B cell (primary cell): ENCODE measurements around the gene RAD51B. TPM values are rescaled to one million over a fixed set of nuclear protein-coding genes. Genes with fewer than 3 reads are reported as not detected.

Source experiments
- ATAC-seq: fragments of 200-7000 bp; cut with Tn5 transposase; one replicate; pipeline ENCODE4 v1.10.0; 2021; ENCODE audit warnings: low read depth, mild to moderate bottlenecking, moderate number of reproducible peaks, moderate library complexity
- CTCF ChIA-PET: fragments of 350-600 bp; sonication (Branson Sonifier 250); formaldehyde crosslinking; loops from one replicate; lab custom pipeline; 2021; ENCODE audit warnings: antibody characterized with exemption, inconsistent platforms; lab: Charles Lee
- POLR2A ChIA-PET: fragments of 350-600 bp; sonication (Branson Sonifier 250); formaldehyde crosslinking; loops from one replicate; lab custom pipeline; 2021; ENCODE audit warnings: antibody characterized with exemption; lab: Charles Lee
- DNase-seq: peaks from one replicate; pipeline ENCODE4 v3.0.0; 2013
- H2AFZ ChIP-seq: 2 replicates; pipeline ENCODE4 v1.6.1; 2012; ENCODE audit warnings: mild to moderate bottlenecking, low read depth, low read length; ENCODE audit not compliant: insufficient read depth, poor library complexity, severe bottlenecking
- H3K27ac ChIP-seq, 2 donors: 1 replicate in 1 of 2; 2 replicates in 1 of 2; pipeline ENCODE4 v1.5.1; 2012 to 2013; ENCODE audit warnings: low read length in 2 of 2, mild to moderate bottlenecking in 2 of 2, moderate library complexity in 1 of 2
- H3K27me3 ChIP-seq, 4 experiments: fragments of 200-600 bp in 1 of 4; sonication (generic) in 1 of 4; replicated peaks in 1 of 4; 1 replicate in 2 of 4; 2 replicates in 2 of 4; pipeline versions ENCODE4 v1.6.1 to v1.7.0; 2013 to 2016; ENCODE audit warnings: low read length in 3 of 4, mild to moderate bottlenecking in 2 of 4, mixed read lengths in 1 of 4, moderate library complexity in 1 of 4; ENCODE audit not compliant: insufficient read depth in 4 of 4, control insufficient read depth in 3 of 4; ENCODE audit errors: control extremely low read depth in 1 of 4
- H3K36me3 ChIP-seq, 2 experiments: replicated peaks in 1 of 2; 1 replicate in 1 of 2; 2 replicates in 1 of 2; pipeline versions ENCODE4 v1.6.1 to v1.7.1; 2013; ENCODE audit warnings: low read length in 1 of 2; ENCODE audit not compliant: insufficient read depth in 2 of 2, control insufficient read depth in 1 of 2; ENCODE audit errors: control extremely low read depth in 1 of 2, extremely low read depth in 1 of 2
- H3K4me1 ChIP-seq, 2 donors: fragments of 200-600 bp in 1 of 2; sonication (generic) in 1 of 2; 1 replicate in 1 of 2; 2 replicates in 1 of 2; pipeline versions ENCODE4 v1.5.1 to v1.6.1; 2013 to 2017; ENCODE audit warnings: low read length in 2 of 2; ENCODE audit not compliant: control insufficient read depth in 2 of 2, insufficient read depth in 2 of 2
- H3K4me2 ChIP-seq: replicated peaks from 2 replicates; pipeline ENCODE3; 2012; ENCODE audit warnings: mild to moderate bottlenecking, low read depth, low read length; ENCODE audit not compliant: poor library complexity, severe bottlenecking
- H3K4me3 ChIP-seq, 5 experiments: fragments of 200-600 bp in 1 of 5; sonication (generic) in 1 of 5; 1 replicate in 3 of 5; 2 replicates in 2 of 5; pipeline versions ENCODE4 v1.5.1 to v1.7.0; 2011 to 2016; ENCODE audit warnings: low read length in 4 of 5, mild to moderate bottlenecking in 4 of 5, low read depth in 2 of 5, control low read depth in 1 of 5, moderate library complexity in 1 of 5; ENCODE audit not compliant: insufficient read depth in 1 of 5; ENCODE audit errors: control extremely low read depth in 1 of 5, extremely low read depth in 1 of 5
- H3K79me2 ChIP-seq: fragments of 200-600 bp; sonication (generic); one replicate; pipeline ENCODE4 v1.6.0; 2016; ENCODE audit warnings: low read length; ENCODE audit not compliant: control insufficient read depth, insufficient read depth
- H3K9ac ChIP-seq: fragments of 200-600 bp; sonication (generic); 2 replicates; pipeline ENCODE4 v1.6.1; 2017; ENCODE audit warnings: mild to moderate bottlenecking, low read length, moderate library complexity
- H3K9me3 ChIP-seq, 3 donors: one replicate each; pipeline versions ENCODE4 v1.6.1 to v1.7.1; 2013; ENCODE audit warnings: low read length in 2 of 3; ENCODE audit not compliant: control insufficient read depth in 2 of 3, insufficient read depth in 1 of 3; ENCODE audit errors: control extremely low read depth in 1 of 3
- H4K20me1 ChIP-seq: 2 replicates; pipeline ENCODE4 v1.6.0; 2012; ENCODE audit warnings: mild to moderate bottlenecking, low read length; ENCODE audit not compliant: insufficient read depth, control insufficient read depth, poor library complexity, severe bottlenecking
- H3K27ac Mint-ChIP-seq: one replicate; pipeline ENCODE4 v1.8.0; 2021; ENCODE audit warnings: mixed read lengths
- H3K27me3 Mint-ChIP-seq: one replicate; pipeline ENCODE4 v1.8.0; 2021; ENCODE audit warnings: mixed read lengths
- H3K4me1 Mint-ChIP-seq: one replicate; pipeline ENCODE4 v1.8.0; 2021; ENCODE audit warnings: mixed read lengths
- H3K4me3 Mint-ChIP-seq: one replicate; pipeline ENCODE4 v1.8.0; 2021; ENCODE audit warnings: mixed read lengths
- H3K9me3 Mint-ChIP-seq: one replicate; pipeline ENCODE4 v1.8.0; 2022; ENCODE audit warnings: mixed read lengths; ENCODE audit not compliant: insufficient read depth
- CTCF ChIP-seq: fragments of 200-600 bp; IDR thresholded peaks from one replicate; pipeline ENCODE4 v1.8.0; 2022; ENCODE audit warnings: antibody characterized with exemption, mild to moderate bottlenecking
- EZH2 ChIP-seq: IDR thresholded peaks from 2 replicates; pipeline ENCODE4 v1.6.1; 2012; ENCODE audit warnings: borderline replicate concordance, low read depth, mild to moderate bottlenecking, moderate library complexity, low read length; ENCODE audit not compliant: insufficient read depth, poor library complexity, severe bottlenecking
- WGBS: methylation state at CpG from one replicate; pipeline ENCODE4 v1.1.5; 2013; ENCODE audit warnings: missing lambda C conversion rate; ENCODE audit not compliant: insufficient coverage; 5-methylcytosine and 5-hydroxymethylcytosine counted together
- intact Hi-C: fragments of 100-400 bp; cut with micrococcal nuclease; formaldehyde crosslinking; loops from one replicate; pipeline ENCODE4 v1.10.0; 2022
- polyA plus RNA-seq: library from polyadenylated mRNA; depleted of rRNA; stranded (reverse); fragments of >200 nt; gene quantifications from 2 replicates; pipeline ENCODE4 v1.2.3, GENCODE V29; 2012
- total RNA-seq, 2 donors: library from RNA; stranded (reverse); fragments of 120-200 nt in 1 of 2; gene quantifications; 1 replicate in 1 of 2; 2 replicates in 1 of 2; pipeline versions ENCODE4 v1.2.3 to v1.2.4, GENCODE V29; 2013 to 2022

Gene RAD51B
- total and polyA plus RNA-seq, 2 donors (not counting 1 experiment from before 2014, with no cell fraction given), result 6.5 to 60.6 TPM

- H3K9me3 Mint-ChIP-seq, result peaks cover 2% of the 10 kb centered on the region
- Histone ChIP-seq H3K36me3 (no peaks in the 10 kb centered on the region), H3K9me3 (no peaks in the 10 kb centered on the region), H3K4me2 (no peak overlapping the region), H2AFZ (no peak overlapping the region), H3K27me3 (no peaks in the 10 kb centered on the region), H3K79me2 (no peaks in the 10 kb centered on the region), H3K4me1 (peaks cover 93% of the 10 kb centered on the region in 2 donors), H3K9ac (no peak overlapping the region), H4K20me1 (no peaks in the 10 kb centered on the region), H3K27ac (peak overlapping the region; percentile 39 to 72), H3K4me3 (no peak overlapping the region)
- TF ChIP-seq EZH2 (no peak), CTCF (no peak)
- peaks cover 93% of the 10 kb centered on the region for H3K4me1 Mint-ChIP-seq
- intact Hi-C loops, result loop anchor here (5.0 kb wide), 1 partner anchor 420 kb away; the partner anchor contains the start of gene ZFP36L1
- ATAC-seq (no peak), DNase-seq (no peak)
- ChIA-PET CTCF (interaction anchor here (0.9 to 1.5 kb wide), 4 partner anchors 60 to 472 kb away, joined by 3 read pairs; no protein-coding TSS in a partner anchor), POLR2A (interaction anchor here (1.2 to 1.7 kb wide), 2 partner anchors 13 to 29 kb away, joined by 3 to 4 read pairs; no protein-coding TSS in a partner anchor)
- WGBS, result 100% methylated on average over 2 of the region's 2 CpGs
- H3K27me3 Mint-ChIP-seq, result no peaks in the 10 kb centered on the region
- H3K4me3 Mint-ChIP-seq, result no peak overlapping the region
- H3K27ac Mint-ChIP-seq, result peak overlapping the region; percentile 70
Observed at GRCh38 chr14:68372368-68372767, 552.8 kb downstream of the RAD51B start.

GRCh38 chr14:68373124-68373646 is 553.6 kb downstream of the RAD51B start:
- intact Hi-C loops, result loop anchor here (5.0 kb wide), 1 partner anchor 419 kb away; the partner anchor contains the start of gene ZFP36L1
- ChIA-PET POLR2A (interaction anchor here (0.7 to 1.7 kb wide), 4 partner anchors 14 to 312 kb away, joined by 3 to 4 read pairs (median 4); no protein-coding TSS in a partner anchor), CTCF (interaction anchor here (0.7 to 3.1 kb wide), 9 partner anchors 25 to 417 kb away, joined by 3 to 21 read pairs (median 3); no protein-coding TSS in a partner anchor)

More at GRCh38 chr14:68373124-68373646, 553.6 kb downstream of the RAD51B start:
- no peak overlapping the region for H3K9ac ChIP-seq
- no peak overlapping the region for H3K4me2 ChIP-seq
- TF ChIP-seq CTCF, result no peak
- TF ChIP-seq EZH2, result no peak
- Mint-ChIP-seq H3K4me3 (peak overlapping the region; percentile 18), H3K9me3 (peaks cover 2% of the 10 kb centered on the region), H3K27ac (peak overlapping the region; percentile 70), H3K4me1 (peaks cover 91% of the 10 kb centered on the region), H3K27me3 (no peaks in the 10 kb centered on the region)
- H3K9me3 ChIP-seq, result no peaks in the 10 kb centered on the region
- no peaks in the 10 kb centered on the region for H3K27me3 ChIP-seq
- peaks cover 92 to 93% of the 10 kb centered on the region in 2 donors for H3K4me1 ChIP-seq
- WGBS, result no CpG with 5 or more reads among the region's 2 CpGs
- no peak overlapping the region for H3K4me3 ChIP-seq
- H3K79me2 ChIP-seq, result no peaks in the 10 kb centered on the region
- DNase-seq, result no peak
- H3K27ac ChIP-seq, result peak overlapping the region; percentile 39 to 72
- no peaks in the 10 kb centered on the region for H4K20me1 ChIP-seq
- no peaks in the 10 kb centered on the region for H3K36me3 ChIP-seq
- no peak for ATAC-seq
- H2AFZ ChIP-seq, result no peak overlapping the region
